Neural cell (in vitro differentiated cells): ENCODE data around the gene HEXD.

ENCODE experiments used
- CTCF ChIP-seq: fragments of 450-650 bp; IDR thresholded peaks from 2 replicates; pipeline ENCODE4 v1.5.1; 2014; ENCODE audit warnings: antibody characterized with exemption, mild to moderate bottlenecking, moderate library complexity; ENCODE audit not compliant: poor library complexity, severe bottlenecking
- EP300 ChIP-seq: fragments of 450-650 bp; conservative IDR thresholded peaks from 2 replicates; pipeline ENCODE4 v1.6.1; 2014; ENCODE audit warnings: antibody characterized with exemption, mild to moderate bottlenecking, moderate library complexity; ENCODE audit not compliant: poor library complexity, severe bottlenecking
- REST ChIP-seq: IDR thresholded peaks from 2 replicates; pipeline ENCODE4 v1.6.1; 2012; ENCODE audit warnings: borderline replicate concordance

GRCh38 chr17:82442643-82443464, 24.7 kb downstream of the HEXD start:
- TF ChIP-seq CTCF = no peak
- TF ChIP-seq EP300 = no peak
- TF ChIP-seq REST = no peak
